GM13977 (cell line): ENCODE results near the gene KATNB1.

Experiments used
- DNase-seq: peaks from one replicate; pipeline ENCODE4 v3.0.0; 2012; ENCODE audit warnings: low spot score
- in situ Hi-C: fragments of 300-500 bp; cut with MboI; formaldehyde crosslinking; loops from one replicate; pipeline ENCODE4 v1.12.0; 2022; ENCODE audit warnings: low sequenced_read_pairs, low pct_unique_long_range_greater_than_20kb, mixed read lengths, inconsistent platforms; ENCODE audit not compliant: unreplicated experiment
- TF ChIP-seq, protein P1 (sequence below): IDR thresholded peaks from 2 replicates; pipeline ENCODE4 v1.5.1; 2012; ENCODE audit warnings: mild to moderate bottlenecking, control low read depth; ENCODE audit not compliant: insufficient read depth; ENCODE audit errors: extremely low read depth, missing control alignments

The KATNB1 gene

GRCh38 chr16:57798267-57798810 is 62.8 kb downstream of the KATNB1 start:
- TF ChIP-seq, protein P1, sequence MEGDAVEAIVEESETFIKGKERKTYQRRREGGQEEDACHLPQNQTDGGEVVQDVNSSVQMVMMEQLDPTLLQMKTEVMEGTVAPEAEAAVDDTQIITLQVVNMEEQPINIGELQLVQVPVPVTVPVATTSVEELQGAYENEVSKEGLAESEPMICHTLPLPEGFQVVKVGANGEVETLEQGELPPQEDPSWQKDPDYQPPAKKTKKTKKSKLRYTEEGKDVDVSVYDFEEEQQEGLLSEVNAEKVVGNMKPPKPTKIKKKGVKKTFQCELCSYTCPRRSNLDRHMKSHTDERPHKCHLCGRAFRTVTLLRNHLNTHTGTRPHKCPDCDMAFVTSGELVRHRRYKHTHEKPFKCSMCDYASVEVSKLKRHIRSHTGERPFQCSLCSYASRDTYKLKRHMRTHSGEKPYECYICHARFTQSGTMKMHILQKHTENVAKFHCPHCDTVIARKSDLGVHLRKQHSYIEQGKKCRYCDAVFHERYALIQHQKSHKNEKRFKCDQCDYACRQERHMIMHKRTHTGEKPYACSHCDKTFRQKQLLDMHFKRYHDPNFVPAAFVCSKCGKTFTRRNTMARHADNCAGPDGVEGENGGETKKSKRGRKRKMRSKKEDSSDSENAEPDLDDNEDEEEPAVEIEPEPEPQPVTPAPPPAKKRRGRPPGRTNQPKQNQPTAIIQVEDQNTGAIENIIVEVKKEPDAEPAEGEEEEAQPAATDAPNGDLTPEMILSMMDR, result no peak
- no peak for DNase-seq
- in situ Hi-C loops, result no loop called here

DNA sequence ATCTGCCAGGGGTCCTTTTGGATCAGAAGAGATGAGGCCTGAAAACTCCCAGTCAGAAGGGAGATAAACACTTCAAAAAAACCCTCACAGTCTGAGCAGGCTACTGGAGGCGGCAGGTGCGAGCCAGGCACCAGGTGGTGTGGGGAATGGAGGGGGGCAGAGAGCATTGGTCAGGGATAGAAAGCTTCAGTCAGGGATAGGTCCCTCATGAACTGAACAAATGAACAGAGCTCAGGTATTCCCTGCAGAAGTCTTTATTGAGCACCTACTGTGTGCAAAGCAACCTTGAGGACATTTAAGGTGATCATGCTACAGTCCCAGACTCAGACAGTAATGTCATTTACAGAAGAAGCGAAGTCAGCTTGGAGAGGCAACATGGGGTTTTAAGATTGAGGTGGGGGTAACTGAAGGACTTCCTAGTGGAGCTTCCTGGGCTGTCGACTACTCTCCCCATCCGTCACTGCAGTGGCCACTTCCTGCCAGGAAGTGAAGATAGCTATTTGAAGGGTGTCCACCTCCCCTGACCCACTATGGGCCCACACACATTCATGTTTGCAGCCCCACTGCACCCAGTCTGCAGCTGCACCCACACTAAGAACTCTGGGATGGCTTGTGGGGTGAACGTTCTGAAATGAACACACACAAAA is 63.5 kb downstream of the KATNB1 start:
- TF ChIP-seq, protein P1, result no peak
- no peak for DNase-seq
- in situ Hi-C loops, result no loop called here

GRCh38 chr16:57799600-57800199 is 64.1 kb downstream of the KATNB1 start:
- in situ Hi-C loops, result no loop called here
- no peak for DNase-seq
- TF ChIP-seq, protein P1, result no peak

DNA sequence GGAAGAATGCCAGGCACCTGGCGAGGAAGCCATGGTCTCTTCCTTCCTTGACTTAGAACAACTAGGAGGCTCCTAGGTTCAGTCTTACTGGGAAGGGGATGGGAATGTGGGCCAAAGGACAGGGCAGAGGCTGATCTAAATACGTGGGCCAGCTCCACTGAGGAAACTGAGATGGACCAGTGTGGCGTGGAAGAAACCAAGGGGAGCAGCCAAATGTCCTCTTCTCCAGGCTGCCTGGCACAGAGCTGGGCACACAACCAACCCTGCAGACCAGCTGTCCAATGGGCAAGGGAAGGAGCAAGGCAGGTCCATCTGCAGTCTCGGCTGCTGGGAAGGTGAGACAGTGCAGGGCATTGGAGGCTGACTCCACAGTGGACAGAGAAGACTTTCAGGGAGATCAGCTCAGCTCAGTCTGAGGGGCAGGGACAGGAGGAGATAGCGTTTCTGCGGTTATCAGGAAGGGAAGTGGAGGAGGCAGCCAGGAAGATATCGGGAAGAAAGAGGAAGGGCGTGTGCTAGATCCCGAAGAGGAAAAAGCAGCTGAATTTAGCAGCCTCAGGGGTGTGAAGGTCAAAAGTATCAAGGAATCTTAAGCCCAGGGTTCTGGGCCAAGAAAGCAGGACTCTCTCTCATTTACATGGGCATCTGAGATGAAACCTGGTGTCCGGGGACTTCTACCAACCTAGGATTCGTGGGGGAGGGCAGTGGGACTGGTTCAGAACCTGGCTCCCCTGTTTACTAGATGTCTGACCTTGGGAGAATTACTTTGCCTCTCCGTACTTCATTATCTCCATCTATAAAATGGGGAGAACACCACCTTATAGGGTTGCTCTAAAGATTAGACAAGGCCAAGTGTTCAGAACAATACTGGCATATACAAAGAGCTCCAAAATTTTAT is 64.9 kb downstream of the KATNB1 start:
- no peak for DNase-seq
- TF ChIP-seq, protein P1, result no peak
- in situ Hi-C loops, result no loop called here

GRCh38 chr16:57801098-57801808 is 65.7 kb downstream of the KATNB1 start:
- peak; percentile 22 for DNase-seq
- TF ChIP-seq, protein P1, result no peak

More at GRCh38 chr16:57801098-57801808, 65.7 kb downstream of the KATNB1 start:
- in situ Hi-C loops, result no loop called here
